Occipital lobe (tissue), 3 donors: ENCODE results near the gene URGCP. TPM values are rescaled to one million over a fixed set of nuclear protein-coding genes. Genes with fewer than 3 reads are reported as not detected.
"Not testable (repeated sequence)": the region's sequence is repeated elsewhere in the genome, so short reads cannot be mapped to it uniquely, and the experiment has no call there.

Experiments
- DNase-seq: peaks from one replicate; lab custom pipeline; 2025; lab: John Stamatoyannopoulos, UW
- small RNA-seq: library from RNA; depleted of rRNA; stranded (forward); fragments of <200 nt; gene quantifications from one replicate; pipeline ENCODE3, GENCODE V24; 2014
- total RNA-seq: library from RNA; depleted of rRNA; stranded (reverse); fragments of >200 nt; gene quantifications from one replicate; pipeline ENCODE4 v1.2.3, GENCODE V29; 2014

Gene URGCP
- total RNA-seq, 1 donor from 2014 or later: 34.9 TPM

GRCh38 chr7:43834463-43835251 lies 71.7 kb downstream of the URGCP start:
- no peak for DNase-seq

GRCh38 chr7:43830917-43831316 lies 75.5 kb downstream of the URGCP start:
- DNase-seq: not testable (repeated sequence)

Small RNA genes within 50 kb of the gene (small RNA-seq; reads per million reads assigned to genes)
- 0.23 reads per million for gene MRPS24

Other genes starting within 250 kb of the URGCP start
- 40.4 TPM for gene COA1, start 177.1 kb downstream of the URGCP start, total RNA-seq
- 21.7 TPM for gene BLVRA, start 147.9 kb downstream of the URGCP start, total RNA-seq
- 21.8 TPM for gene MRPS24, start 37.1 kb downstream of the URGCP start, total RNA-seq
- gene UBE2D4, start 19.8 kb upstream of the URGCP start, total RNA-seq: 11.4 TPM
- gene SPDYE1, start 91.3 kb upstream of the URGCP start, total RNA-seq: not detected
- 52.3 TPM for gene DBNL, start 138.1 kb upstream of the URGCP start, total RNA-seq
- gene PGAM2, start 159.0 kb upstream of the URGCP start, total RNA-seq: 5.9 TPM
- 6.7 TPM for gene POLM, start 175.9 kb upstream of the URGCP start, total RNA-seq
- gene AEBP1, start 197.7 kb upstream of the URGCP start, total RNA-seq: 3.4 TPM
- gene POLD2, start 217.0 kb upstream of the URGCP start, total RNA-seq: 49.9 TPM
- gene MYL7, start 234.7 kb upstream of the URGCP start, total RNA-seq: not detected